ENCODE data around the gene OR4K13.

OR4K13 gene

DNA sequence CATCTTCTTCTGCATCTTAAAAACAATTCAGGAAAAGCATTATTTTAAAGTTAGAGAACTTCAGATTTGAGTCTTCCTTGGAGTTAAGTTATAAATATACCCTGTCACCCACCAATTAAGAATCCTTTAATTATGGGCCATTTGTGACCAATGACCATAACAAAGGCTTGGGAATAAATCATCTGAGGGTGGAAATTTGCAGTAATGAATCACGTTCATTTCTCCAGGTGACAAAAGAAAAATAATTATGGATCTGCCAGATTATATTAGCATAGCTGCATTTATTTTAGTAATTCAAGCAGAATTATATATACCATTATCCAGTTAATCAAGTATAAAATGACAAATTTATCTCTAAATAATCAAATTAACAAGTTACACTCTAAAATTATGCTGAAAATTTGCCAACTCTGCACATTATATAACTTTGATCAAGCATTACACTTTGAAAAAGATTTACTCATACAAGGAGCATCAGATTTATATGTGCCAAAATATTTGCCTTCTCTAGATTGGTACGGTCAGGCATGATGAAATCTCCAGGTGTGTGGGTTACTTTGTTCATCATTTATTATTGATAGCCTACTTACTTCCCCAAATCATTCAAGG, 16.5 kb downstream of the OR4K13 start, which contains the start of gene OR4K14:
Gene OR4K14, minus strand, starts transcription at position 51 of the 609 bp plus-strand sequence. CDS start 4,114 bp downstream, outside the sequence.
- in situ Hi-C loops (cut with MboI; ENCODE audit: low sequenced_read_pairs, unreplicated experiment), result no loop called here
- TF ChIP-seq, protein P1, sequence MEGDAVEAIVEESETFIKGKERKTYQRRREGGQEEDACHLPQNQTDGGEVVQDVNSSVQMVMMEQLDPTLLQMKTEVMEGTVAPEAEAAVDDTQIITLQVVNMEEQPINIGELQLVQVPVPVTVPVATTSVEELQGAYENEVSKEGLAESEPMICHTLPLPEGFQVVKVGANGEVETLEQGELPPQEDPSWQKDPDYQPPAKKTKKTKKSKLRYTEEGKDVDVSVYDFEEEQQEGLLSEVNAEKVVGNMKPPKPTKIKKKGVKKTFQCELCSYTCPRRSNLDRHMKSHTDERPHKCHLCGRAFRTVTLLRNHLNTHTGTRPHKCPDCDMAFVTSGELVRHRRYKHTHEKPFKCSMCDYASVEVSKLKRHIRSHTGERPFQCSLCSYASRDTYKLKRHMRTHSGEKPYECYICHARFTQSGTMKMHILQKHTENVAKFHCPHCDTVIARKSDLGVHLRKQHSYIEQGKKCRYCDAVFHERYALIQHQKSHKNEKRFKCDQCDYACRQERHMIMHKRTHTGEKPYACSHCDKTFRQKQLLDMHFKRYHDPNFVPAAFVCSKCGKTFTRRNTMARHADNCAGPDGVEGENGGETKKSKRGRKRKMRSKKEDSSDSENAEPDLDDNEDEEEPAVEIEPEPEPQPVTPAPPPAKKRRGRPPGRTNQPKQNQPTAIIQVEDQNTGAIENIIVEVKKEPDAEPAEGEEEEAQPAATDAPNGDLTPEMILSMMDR (IDR thresholded peaks at IDR 0.05; ENCODE audit: borderline replicate concordance, control extremely low read depth, extremely low read depth, insufficient read depth, missing control alignments), result no peak
- no peak for DNase-seq (ENCODE audit: low spot score)

DNA sequence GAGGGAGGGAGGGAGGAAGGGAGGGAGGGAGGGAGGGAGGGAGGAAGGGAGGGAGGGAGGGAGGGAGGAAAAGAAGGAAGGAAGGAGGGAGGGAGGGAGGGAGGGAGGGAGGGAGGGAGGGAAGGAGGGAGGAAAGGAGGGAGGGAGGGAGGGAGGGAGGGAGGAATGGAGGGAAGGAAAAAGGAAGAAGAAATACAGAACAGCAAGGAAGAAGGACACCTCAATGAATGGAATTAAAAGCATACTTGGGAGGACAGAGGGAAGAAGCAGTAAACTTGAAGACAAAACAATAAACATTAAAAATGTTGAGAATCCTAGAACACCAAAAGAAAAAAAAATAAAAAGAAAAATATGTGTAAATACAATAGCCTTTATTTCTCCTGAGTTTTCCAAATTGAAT, 27.7 kb downstream of the OR4K13 start:
- TF ChIP-seq, protein P1 (IDR thresholded peaks at IDR 0.05; ENCODE audit: borderline replicate concordance, control extremely low read depth, extremely low read depth, insufficient read depth, missing control alignments), result no peak
- no peak for DNase-seq (ENCODE audit: low spot score)
- in situ Hi-C loops (cut with MboI; ENCODE audit: low sequenced_read_pairs, unreplicated experiment), result no loop called here

DNA sequence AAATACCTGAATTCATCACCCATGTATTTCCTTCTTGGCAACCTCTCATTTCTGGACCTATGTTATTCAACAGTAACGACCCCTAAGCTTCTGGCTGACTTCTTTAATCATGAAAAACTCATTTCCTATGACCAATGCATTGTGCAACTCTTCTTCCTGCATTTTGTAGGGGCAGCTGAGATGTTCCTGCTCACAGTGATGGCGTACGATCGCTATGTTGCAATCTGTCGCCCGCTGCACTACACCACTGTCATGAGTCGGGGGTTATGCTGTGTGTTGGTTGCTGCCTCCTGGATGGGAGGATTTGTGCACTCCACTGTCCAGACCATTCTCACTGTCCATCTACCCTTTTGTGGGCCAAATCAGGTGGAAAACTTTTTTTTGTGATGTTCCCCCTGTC, 33.5 kb downstream of the OR4K13 start:
- TF ChIP-seq, protein P1 (IDR thresholded peaks at IDR 0.05; ENCODE audit: borderline replicate concordance, control extremely low read depth, extremely low read depth, insufficient read depth, missing control alignments), result no peak
- no peak for DNase-seq (ENCODE audit: low spot score)
- in situ Hi-C loops (cut with MboI; ENCODE audit: low sequenced_read_pairs, unreplicated experiment), result no loop called here

DNA sequence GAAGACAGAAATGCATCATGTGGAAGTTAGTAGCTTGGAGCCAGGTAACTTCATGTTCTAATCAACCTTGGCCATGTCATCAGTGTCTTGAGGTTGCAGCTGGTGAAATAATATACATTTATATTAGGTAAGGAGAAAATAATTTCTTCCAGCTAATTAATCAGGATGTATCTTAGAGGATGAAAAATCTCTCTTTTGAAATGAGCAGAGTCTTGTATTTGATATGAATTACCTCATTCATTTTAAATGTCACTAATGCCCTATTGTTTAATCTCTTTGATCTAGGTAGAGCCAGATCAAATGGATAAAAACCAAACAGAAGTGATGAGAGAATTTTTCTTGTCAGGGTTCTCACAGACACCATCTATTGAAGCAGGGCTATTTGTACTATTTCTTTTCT, 34.0 kb downstream of the OR4K13 start, which contains the start of gene OR4Q2:
Gene OR4Q2, plus strand, starts transcription at position 301 of the 400 bp plus-strand sequence.
- in situ Hi-C loops (cut with MboI; ENCODE audit: low sequenced_read_pairs, unreplicated experiment), result no loop called here
- TF ChIP-seq, protein P1 (IDR thresholded peaks at IDR 0.05; ENCODE audit: borderline replicate concordance, control extremely low read depth, extremely low read depth, insufficient read depth, missing control alignments), result no peak
- DNase-seq (ENCODE audit: low spot score), result no peak

DNA sequence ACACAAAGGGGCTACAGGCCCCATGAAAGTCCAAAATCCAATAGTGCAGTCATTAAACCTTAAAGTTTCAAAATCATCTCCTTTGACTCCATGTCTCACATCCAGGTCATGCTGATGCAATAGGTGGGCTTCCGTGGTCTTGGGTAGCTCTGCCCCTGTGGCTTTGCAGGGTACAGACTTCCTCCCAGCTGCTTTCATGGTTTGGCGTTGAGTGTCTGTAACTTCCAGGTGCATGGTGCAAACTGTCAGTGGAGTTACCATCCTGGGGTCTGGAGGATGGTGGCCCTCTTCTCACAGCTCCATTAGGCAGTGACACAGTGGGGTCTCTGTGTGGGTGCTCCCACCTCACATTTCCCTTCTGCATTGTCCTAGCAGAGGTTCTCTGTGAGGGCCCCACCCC, 42.4 kb downstream of the OR4K13 start:
- TF ChIP-seq, protein P1 (IDR thresholded peaks at IDR 0.05; ENCODE audit: borderline replicate concordance, control extremely low read depth, extremely low read depth, insufficient read depth, missing control alignments), result no peak

More for the DNA sequence above, 42.4 kb downstream of the OR4K13 start:
- in situ Hi-C loops (cut with MboI; ENCODE audit: low sequenced_read_pairs, unreplicated experiment), result no loop called here
- DNase-seq (ENCODE audit: low spot score), result no peak

Data from GM13976 (cell line).